ENCODE data around the gene PLEKHB2. TPM values are rescaled to one million over a fixed set of nuclear protein-coding genes. Genes with fewer than 3 reads are reported as not detected.

Gene PLEKHB2
- total RNA-seq, 1 experiment from 2014 or later, result 55.9 TPM

GRCh38 chr2:131093696-131094462 lies 11.3 kb upstream of the PLEKHB2 start:
- Histone ChIP-seq H2BK5ac (ENCODE audit: insufficient read length, low read length) (no peak overlapping the region), H2AK5ac (ENCODE audit: insufficient read length, low read length) (no peak overlapping the region), H3K27ac (ENCODE audit: insufficient read length, low read depth, low read length) (no peak overlapping the region), H4K20me1 (ENCODE audit: control insufficient read depth, insufficient read depth, insufficient read length) (no peaks in the 10 kb centered on the region), H3K14ac (ENCODE audit: insufficient read depth, low read length) (0 out of 2 replicates have a peak overlapping the region, but pooled peaks have one; percentile 68), H3T11ph (ENCODE audit: low read length) (no peak overlapping the region), H3K79me2 (ENCODE audit: insufficient read depth, low read length) (peaks cover 24% of the 10 kb centered on the region; the same call in 1 of the 2 replicates), H3K4me2 (ENCODE audit: insufficient read depth, insufficient read length, low read length) (peak overlapping the region; percentile 36), H4K91ac (ENCODE audit: insufficient read length, low read depth, low read length) (no peak overlapping the region), H3K56ac (ENCODE audit: insufficient read length, low read depth, low read length) (no peak overlapping the region), H3K23ac (ENCODE audit: insufficient read length, low read depth, low read length) (no peak overlapping the region), H3K79me1 (ENCODE audit: insufficient read depth, low read depth, low read length, poor library complexity, severe bottlenecking) (peaks cover 3% of the 10 kb centered on the region), H4K8ac (replicated peaks; ENCODE audit: insufficient read length, low read depth, low read length) (no peak overlapping the region), H4K5ac (ENCODE audit: insufficient read length, low read depth, low read length) (no peak overlapping the region), H3K4me1 (ENCODE audit: insufficient read depth, low read length) (no peaks in the 10 kb centered on the region), H2BK12ac (ENCODE audit: insufficient read length, low read depth, low read length) (no peak overlapping the region), H2BK15ac (ENCODE audit: low read depth, low read length) (no peak overlapping the region), H3K27me3 (ENCODE audit: insufficient read depth, low read length) (no peaks in the 10 kb centered on the region), H3K23me2 (ENCODE audit: insufficient read length, low read depth, low read length, poor library complexity, severe bottlenecking) (no peaks in the 10 kb centered on the region), H3K18ac (ENCODE audit: insufficient read length, low read depth, low read length) (no peak overlapping the region), H3K9ac (ENCODE audit: extremely low read depth, insufficient read length, low read length) (peak overlapping the region; percentile 73), H2BK120ac (ENCODE audit: low read depth, low read length, poor library complexity, severe bottlenecking) (no peak overlapping the region), H2BK20ac (ENCODE audit: low read depth, low read length, poor library complexity, severe bottlenecking) (no peak overlapping the region), H3K9me3 (ENCODE audit: control insufficient read depth, low read depth, low read length) (no peaks in the 10 kb centered on the region), H2AFZ (ENCODE audit: low read length) (no peak overlapping the region), H3K4ac (ENCODE audit: low read depth, low read length) (no peak overlapping the region)
- peaks cover 13 to 24% (median 17%) of the 10 kb centered on the region in 3 experiments; a peak in 6 of 7 replicates for H3K36me3 Mint-ChIP-seq (ENCODE audit: insufficient read depth in 1 of 3, low read depth in 3 of 3)
- WGBS (ENCODE audit: extremely low coverage, insufficient read length, low lambda C conversion rate), result 100% methylated on average over 3 of the region's 37 CpGs
- peak overlapping the region; percentile 88 to 96 (median 92) for H3K27ac Mint-ChIP-seq
- no peaks in the 10 kb centered on the region for H3K27me3 Mint-ChIP-seq (ENCODE audit: low read depth)
- no peaks in the 10 kb centered on the region; a peak in 1 of 5 replicates for H3K9me3 Mint-ChIP-seq
- H3K4me1 Mint-ChIP-seq, result peaks cover 4 to 7% of the 10 kb centered on the region in 2 experiments; a peak in 2 of 4 replicates
- H3K4me3 Mint-ChIP-seq, result peak overlapping the region; percentile 85 to 89
- DNase-seq, result no peak
- no peak for TF ChIP-seq CTCF (conservative IDR thresholded peaks at IDR 0.05)
